HepG2 (cell line): Measurements from ENCODE around the gene PRR19. TPM values are rescaled to one million over a fixed set of nuclear protein-coding genes. Genes with fewer than 3 reads are reported as not detected.

Source experiments
- ATAC-seq: fragments of 200-7000 bp; cut with Tn5 transposase; 3 replicates; pipeline ENCODE4 v1.9.1; 2020; ENCODE audit warnings: mild to moderate bottlenecking, moderate library complexity
- BruUV-seq: library from RNA; stranded (reverse); fragments of 400-500 nt; replicated peaks from 2 replicates; lab custom pipeline; 2021; lab: Mats Ljungman, UMichigan
- CTCF ChIA-PET: fragments of 300-600 bp; formaldehyde crosslinking; extraction: SDS; loops from one replicate; lab custom pipeline; 2021; ENCODE audit warnings: low total read pairs, inconsistent platforms, low intra/inter-chr PET ratio; lab: Yijun Ruan, JAX
- POLR2A ChIA-PET: fragments of 350-600 bp; sonication (Branson Sonifier 250); formaldehyde crosslinking; loops from one replicate; lab custom pipeline; 2020; ENCODE audit warnings: antibody characterized with exemption, inconsistent platforms; lab: Yijun Ruan, JAX
- DNase-seq: peaks from one replicate; pipeline ENCODE4 v3.0.0-alpha.2; 2015; ENCODE audit warnings: low spot score
- FAIRE-seq: peaks from 3 replicates; lab custom pipeline; 2011; peaks lifted over from hg19 to GRCh38; lab: Jason Lieb, UNC
- H2AFZ ChIP-seq: one replicate; pipeline ENCODE4 v1.6.1; 2011; ENCODE audit warnings: low read length, inconsistent platforms
- H3K27ac ChIP-seq: fragments of 300-600 bp; 3 replicates; pipeline ENCODE4 v1.8.0; 2011; ENCODE audit warnings: mixed run types, mild to moderate bottlenecking, mixed read lengths, low read length, inconsistent platforms; ENCODE audit not compliant: insufficient read depth; ENCODE audit errors: extremely low read length
- H3K27me3 ChIP-seq, 2 experiments: fragments of 200-600 bp in 1 of 2; 2 replicates in 1 of 2; 3 replicates in 1 of 2; pipeline versions ENCODE4 v1.6.0 to v1.8.0; 2011; ENCODE audit warnings: low read length in 2 of 2, mild to moderate bottlenecking in 2 of 2, moderate library complexity in 2 of 2, inconsistent platforms in 1 of 2; ENCODE audit not compliant: insufficient read depth in 2 of 2, control insufficient read depth in 1 of 2
- H3K36me3 ChIP-seq, 2 experiments: fragments of 200-600 bp in 1 of 2; replicated peaks in 1 of 2; 2 replicates in 1 of 2; 3 replicates in 1 of 2; pipeline versions ENCODE4 v1.5.1 to v1.8.0; 2011; ENCODE audit warnings: low read length in 2 of 2, inconsistent platforms in 1 of 2; ENCODE audit not compliant: insufficient read depth in 2 of 2, control insufficient read depth in 1 of 2
- H3K4me1 ChIP-seq: 2 replicates; pipeline ENCODE4 v1.5.1; 2012; ENCODE audit warnings: low read length, inconsistent platforms; ENCODE audit not compliant: insufficient read depth
- H3K4me2 ChIP-seq: 2 replicates; pipeline ENCODE4 v1.6.0; 2011; ENCODE audit warnings: low read depth, low read length, inconsistent platforms
- H3K4me3 ChIP-seq, 3 experiments: fragments of 200-600 bp in 1 of 3; sonication (generic), shearing (Covaris generic) in 1 of 3; replicated peaks in 1 of 3; 2 replicates each; pipeline ENCODE4 v1.5.1; 2011 to 2016; ENCODE audit warnings: low read length in 3 of 3, inconsistent platforms in 2 of 3, low read depth in 2 of 3, mild to moderate bottlenecking in 2 of 3, control low read depth in 1 of 3, mixed read lengths in 1 of 3; ENCODE audit not compliant: insufficient read depth in 1 of 3
- H3K79me2 ChIP-seq: one replicate; pipeline ENCODE4 v1.6.1; 2011; ENCODE audit warnings: low read length, inconsistent platforms; ENCODE audit not compliant: insufficient read depth
- H3K9ac ChIP-seq: 2 replicates; pipeline ENCODE4 v1.6.0; 2011; ENCODE audit warnings: mild to moderate bottlenecking, low read depth, low read length, inconsistent platforms; ENCODE audit not compliant: insufficient read depth
- H3K9me3 ChIP-seq: 2 replicates; pipeline ENCODE4 v1.5.1; 2012; ENCODE audit warnings: mild to moderate bottlenecking, low read length
- H4K20me1 ChIP-seq: 2 replicates; pipeline ENCODE4 v1.6.0; 2011; ENCODE audit warnings: inconsistent platforms, mild to moderate bottlenecking, low read length, moderate library complexity; ENCODE audit not compliant: insufficient read depth
- FOXO4 ChIP-seq: sonication (generic); formaldehyde crosslinking; conservative IDR thresholded peaks from 2 replicates; pipeline ENCODE4 v1.8.1; 2023; ENCODE audit warnings: missing genetic modification reagents
- RBFOX2 ChIP-seq: fragments of 200-400 bp; formaldehyde crosslinking; IDR thresholded peaks from 2 replicates; pipeline ENCODE4 v1.6.1; 2017; ENCODE audit warnings: low read depth, mild to moderate bottlenecking, low read length
- SAFB2 ChIP-seq: sonication (generic); formaldehyde crosslinking; IDR thresholded peaks from 2 replicates; pipeline ENCODE4 v1.5.1; 2020; ENCODE audit warnings: missing genetic modification reagents, low read depth, mild to moderate bottlenecking, borderline replicate concordance
- ZFP37 ChIP-seq: sonication (generic); formaldehyde crosslinking; IDR thresholded peaks from 2 replicates; pipeline ENCODE4 v1.4.0; 2020; ENCODE audit warnings: missing genetic modification reagents, borderline replicate concordance
- ZNF280D ChIP-seq: sonication (generic); formaldehyde crosslinking; IDR thresholded peaks from 2 replicates; pipeline ENCODE4 v1.5.1; 2020; ENCODE audit warnings: mild to moderate bottlenecking, missing genetic modification reagents
- ZNF709 ChIP-seq: sonication (generic); formaldehyde crosslinking; IDR thresholded peaks from 2 replicates; pipeline ENCODE4 v1.5.0; 2020; ENCODE audit warnings: mild to moderate bottlenecking, missing genetic modification reagents
- WGBS: methylation state at CpG from one replicate; pipeline ENCODE4 v1.1.6; 2017; ENCODE audit warnings: low lambda C conversion rate; 5-methylcytosine and 5-hydroxymethylcytosine counted together
- in situ Hi-C: cut with HindIII; loops from 2 replicates; pipeline ENCODE4 v1.10.0; 2017; ENCODE audit warnings: low pct_unique_long_range_greater_than_20kb; ENCODE audit not compliant: extremely low pct_ligation_motif_present
- intact Hi-C: fragments of 100-400 bp; cut with micrococcal nuclease; formaldehyde crosslinking; loops from one replicate; pipeline ENCODE4 v1.10.0; 2022; ENCODE audit not compliant: unreplicated experiment
- polyA plus RNA-seq, 8 experiments: library from polyadenylated mRNA; depleted of rRNA in 3 of 8; stranded (reverse) in 7 of 8; unstranded in 1 of 8; fragments of >200 nt; fragmentation: Illumina TruSeq in 4 of 8; extraction: Trizol in 4 of 8; gene quantifications; 2 replicates each; pipeline versions ENCODE4 v1.2.1 to v1.2.3, GENCODE V29; 2011 to 2016; ENCODE audit warnings: low read depth in 4 of 8, missing spikeins in 1 of 8, mixed read lengths in 1 of 8; ENCODE audit not compliant: insufficient read depth in 1 of 8
- total RNA-seq, 5 experiments: library from RNA; depleted of rRNA; stranded (reverse); fragments of >200 nt; fragmentation: Illumina TruSeq; extraction: Trizol; gene quantifications; 2 replicates each; pipeline ENCODE4 v1.2.3, GENCODE V29; 2016; ENCODE audit warnings: low read depth in 1 of 5

PRR19 gene
- total and polyA plus RNA-seq, 2 of the 13 experiments (the other 11 are each of a cell fraction or from before 2014, with no cell fraction given) = 0.21 to 0.33 TPM

- in situ Hi-C loops = no loop called here
- no peak for FAIRE-seq
- CTCF ChIA-PET = no interaction called here
These were observed 28.9 kb upstream of the PRR19 start for GRCh38 chr19:42272989-42273406.

GRCh38 chr19:42273407-42274064, 28.4 kb upstream of the PRR19 start:
- Histone ChIP-seq H3K9me3 (no peaks in the 10 kb centered on the region), H4K20me1 (no peaks in the 10 kb centered on the region), H3K4me2 (no peak overlapping the region), H3K36me3 (peaks cover 5 to 21% of the 10 kb centered on the region in 2 experiments; a peak in 4 of 5 replicates), H3K9ac (no peak overlapping the region), H3K27me3 (no peaks in the 10 kb centered on the region; a peak in 1 of 5 replicates), H3K79me2 (peaks cover 19% of the 10 kb centered on the region), H3K27ac (no peak overlapping the region), H2AFZ (no peak overlapping the region)
- POLR2A ChIA-PET = interaction anchor here (1.6 kb wide), 1 partner anchor 27 kb away, joined by 4 read pairs; no protein-coding TSS in a partner anchor
- no peak for ATAC-seq
- in situ Hi-C loops = no loop called here
- DNase-seq = no peak
- 98% methylated on average over 32 of the region's 43 CpGs for WGBS
- intact Hi-C loops = no loop called here
- BruUV-seq = no TSS peak
- TF ChIP-seq RBFOX2 (peak; percentile 18; the same call in 1 of the 2 replicates), FOXO4 (CRISPR knock-in tag) (0 out of 2 replicates have a peak, but pooled peaks have one; percentile 38), ZNF709 (no peak), ZNF280D (CRISPR knock-in tag) (no peak)
- TF ChIP-seq, all 625 proteins: peak for 2
- Histone ChIP-seq H3K4me1 (peaks cover 35% of the 10 kb centered on the region), H3K4me3 (no peak overlapping the region)
- FAIRE-seq = no peak
- CTCF ChIA-PET = no interaction called here

More at GRCh38 chr19:42272989-42273406, 28.9 kb upstream of the PRR19 start:
- H3K27ac ChIP-seq = no peak overlapping the region
- 97% methylated on average over 19 of the region's 23 CpGs for WGBS
- TF ChIP-seq ZFP37 (CRISPR knock-in tag) (no peak), RBFOX2 (peak; percentile 36; the same call in 1 of the 2 replicates), SAFB2 (CRISPR knock-in tag) (no peak)
- no peak overlapping the region for H2AFZ ChIP-seq
- BruUV-seq = no TSS peak
- no peak overlapping the region for H3K4me3 ChIP-seq
- H3K9me3 ChIP-seq = no peaks in the 10 kb centered on the region
- DNase-seq (no peak), ATAC-seq (no peak)
- POLR2A ChIA-PET = no interaction called here
- H3K79me2 ChIP-seq = peaks cover 19% of the 10 kb centered on the region
- intact Hi-C loops = no loop called here
- H4K20me1 ChIP-seq = no peaks in the 10 kb centered on the region
- H3K27me3 ChIP-seq = no peaks in the 10 kb centered on the region; a peak in 1 of 5 replicates
- H3K4me1 ChIP-seq = peaks cover 30% of the 10 kb centered on the region
- no peak overlapping the region for H3K9ac ChIP-seq
- no peak overlapping the region for H3K4me2 ChIP-seq
- H3K36me3 ChIP-seq = peaks cover 5 to 21% of the 10 kb centered on the region in 2 experiments; a peak in 4 of 5 replicates
